ENCODE data around the gene SNTG2.

The SNTG2 gene

DNA sequence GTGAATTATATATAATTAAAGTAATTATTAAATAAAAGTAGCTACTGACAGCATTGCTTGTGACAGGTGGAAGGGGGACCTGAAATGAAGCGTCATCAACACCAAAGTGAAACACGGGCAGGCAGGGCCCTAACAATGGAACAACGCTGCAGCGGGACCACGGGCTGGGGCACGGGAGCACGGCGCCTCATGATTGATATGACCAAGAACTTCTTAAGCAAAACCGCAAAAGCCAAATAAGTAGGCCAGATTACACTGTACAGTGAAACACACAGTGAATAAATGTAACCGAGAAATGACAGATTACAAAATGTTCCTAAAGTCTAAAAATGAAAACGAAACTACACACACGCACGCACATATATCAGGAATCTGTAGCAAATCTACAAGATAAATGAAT lies 81.4 kb downstream of the SNTG2 start:
- Histone ChIP-seq H3K4me2 (ENCODE audit: low read depth, low read length, poor library complexity, severe bottlenecking) (no peak overlapping the region), H2AFZ (ENCODE audit: low read length) (no peak overlapping the region), H3K4me1 (ENCODE audit: insufficient read depth, low read length, poor library complexity, severe bottlenecking) (no peaks in the 10 kb centered on the region), H3K36me3 (ENCODE audit: insufficient read depth, low read length) (no peaks in the 10 kb centered on the region), H3F3A (ENCODE audit: low read depth) (no peaks in the 10 kb centered on the region), H3K79me2 (ENCODE audit: insufficient read depth, low read length) (no peaks in the 10 kb centered on the region), H3K9me2 (replicated peaks; ENCODE audit: low read depth, low read length) (no peaks in the 10 kb centered on the region), H3K27me3 (ENCODE audit: insufficient read depth, low read length, poor library complexity, severe bottlenecking) (no peaks in the 10 kb centered on the region), H3K4me3 (ENCODE audit: low read length, poor library complexity, severe bottlenecking) (no peak overlapping the region), H3K9me3 (ENCODE audit: insufficient read depth, low read depth, low read length) (no peaks in the 10 kb centered on the region), H3K9ac (ENCODE audit: low read depth, low read length, poor library complexity, severe bottlenecking) (no peak overlapping the region), H4K20me1 (ENCODE audit: insufficient read depth, low read length, poor library complexity, severe bottlenecking) (no peaks in the 10 kb centered on the region)
- TF ChIP-seq, protein P1, sequence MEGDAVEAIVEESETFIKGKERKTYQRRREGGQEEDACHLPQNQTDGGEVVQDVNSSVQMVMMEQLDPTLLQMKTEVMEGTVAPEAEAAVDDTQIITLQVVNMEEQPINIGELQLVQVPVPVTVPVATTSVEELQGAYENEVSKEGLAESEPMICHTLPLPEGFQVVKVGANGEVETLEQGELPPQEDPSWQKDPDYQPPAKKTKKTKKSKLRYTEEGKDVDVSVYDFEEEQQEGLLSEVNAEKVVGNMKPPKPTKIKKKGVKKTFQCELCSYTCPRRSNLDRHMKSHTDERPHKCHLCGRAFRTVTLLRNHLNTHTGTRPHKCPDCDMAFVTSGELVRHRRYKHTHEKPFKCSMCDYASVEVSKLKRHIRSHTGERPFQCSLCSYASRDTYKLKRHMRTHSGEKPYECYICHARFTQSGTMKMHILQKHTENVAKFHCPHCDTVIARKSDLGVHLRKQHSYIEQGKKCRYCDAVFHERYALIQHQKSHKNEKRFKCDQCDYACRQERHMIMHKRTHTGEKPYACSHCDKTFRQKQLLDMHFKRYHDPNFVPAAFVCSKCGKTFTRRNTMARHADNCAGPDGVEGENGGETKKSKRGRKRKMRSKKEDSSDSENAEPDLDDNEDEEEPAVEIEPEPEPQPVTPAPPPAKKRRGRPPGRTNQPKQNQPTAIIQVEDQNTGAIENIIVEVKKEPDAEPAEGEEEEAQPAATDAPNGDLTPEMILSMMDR (conservative IDR thresholded peaks at IDR 0.05; ENCODE audit: low read length) = no peak
- no peak for TF ChIP-seq EZH2phosphoT487 (IDR thresholded peaks at IDR 0.05; ENCODE audit: borderline replicate concordance)

DNA sequence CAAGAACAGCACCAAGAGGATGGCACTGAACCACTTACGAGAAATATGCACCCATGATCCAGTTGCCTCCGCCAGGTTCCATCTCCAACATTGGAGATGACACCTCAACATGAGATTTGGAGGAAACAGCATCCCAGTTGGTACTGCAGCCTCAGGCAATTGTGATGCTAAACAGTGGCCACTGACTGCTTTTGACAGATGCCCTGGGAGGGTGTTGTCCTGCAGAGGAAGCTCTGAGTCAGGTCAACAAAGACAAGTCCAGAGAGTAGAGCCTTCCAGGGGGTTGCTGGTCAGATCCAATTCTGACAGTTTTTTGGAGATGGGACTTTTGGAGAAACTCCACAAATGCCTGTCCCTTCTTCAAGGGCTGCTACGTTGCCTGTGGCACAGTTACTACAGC lies 82.4 kb downstream of the SNTG2 start:
- Histone ChIP-seq H2AFZ (ENCODE audit: low read length) (no peak overlapping the region), H3K4me1 (ENCODE audit: insufficient read depth, low read length, poor library complexity, severe bottlenecking) (no peaks in the 10 kb centered on the region), H3K36me3 (ENCODE audit: insufficient read depth, low read length) (no peaks in the 10 kb centered on the region), H3K79me2 (ENCODE audit: insufficient read depth, low read length) (no peaks in the 10 kb centered on the region), H3K4me2 (ENCODE audit: low read depth, low read length, poor library complexity, severe bottlenecking) (no peak overlapping the region), H3K27me3 (ENCODE audit: insufficient read depth, low read length, poor library complexity, severe bottlenecking) (no peaks in the 10 kb centered on the region), H4K20me1 (ENCODE audit: insufficient read depth, low read length, poor library complexity, severe bottlenecking) (no peaks in the 10 kb centered on the region), H3K9ac (ENCODE audit: low read depth, low read length, poor library complexity, severe bottlenecking) (no peak overlapping the region), H3K9me3 (ENCODE audit: insufficient read depth, low read depth, low read length) (no peaks in the 10 kb centered on the region), H3K9me2 (replicated peaks; ENCODE audit: low read depth, low read length) (no peaks in the 10 kb centered on the region), H3K4me3 (ENCODE audit: low read length, poor library complexity, severe bottlenecking) (no peak overlapping the region), H3F3A (ENCODE audit: low read depth) (no peaks in the 10 kb centered on the region)
- TF ChIP-seq, protein P1 (conservative IDR thresholded peaks at IDR 0.05; ENCODE audit: low read length) = no peak
- no peak for TF ChIP-seq EZH2phosphoT487 (IDR thresholded peaks at IDR 0.05; ENCODE audit: borderline replicate concordance)

DNA sequence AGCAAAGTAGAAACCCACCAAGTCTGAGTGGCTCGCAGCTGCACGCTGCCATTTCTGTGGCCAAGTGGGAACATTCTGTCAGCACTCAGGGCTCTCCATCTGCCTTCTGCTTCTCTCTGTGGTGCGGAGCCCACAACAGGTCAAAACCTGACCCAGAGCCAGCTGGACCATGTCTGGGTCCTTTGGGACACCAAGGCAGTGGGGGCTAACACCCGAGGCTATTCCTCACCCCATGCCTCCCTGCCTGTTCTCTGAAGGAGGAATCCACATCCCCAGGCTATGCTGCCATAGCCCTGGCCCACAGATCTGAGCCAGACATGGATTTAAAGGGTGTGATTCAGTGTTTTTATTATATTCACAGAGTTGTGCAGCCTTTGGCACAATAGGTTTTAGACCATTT lies 86.4 kb downstream of the SNTG2 start:
- H3K36me3 ChIP-seq (ENCODE audit: insufficient read depth, low read length) = no peaks in the 10 kb centered on the region
- no peak overlapping the region for H2AFZ ChIP-seq (ENCODE audit: low read length)
- H3K4me1 ChIP-seq (ENCODE audit: insufficient read depth, low read length, poor library complexity, severe bottlenecking) = no peaks in the 10 kb centered on the region
- H3K9me2 ChIP-seq (replicated peaks; ENCODE audit: low read depth, low read length) = no peaks in the 10 kb centered on the region
- no peaks in the 10 kb centered on the region for H3K9me3 ChIP-seq (ENCODE audit: insufficient read depth, low read depth, low read length)
- no peaks in the 10 kb centered on the region for H3F3A ChIP-seq (ENCODE audit: low read depth)
- H3K9ac ChIP-seq (ENCODE audit: low read depth, low read length, poor library complexity, severe bottlenecking) = no peak overlapping the region
- no peak overlapping the region for H3K4me2 ChIP-seq (ENCODE audit: low read depth, low read length, poor library complexity, severe bottlenecking)
- no peaks in the 10 kb centered on the region for H3K27me3 ChIP-seq (ENCODE audit: insufficient read depth, low read length, poor library complexity, severe bottlenecking)
- TF ChIP-seq EZH2phosphoT487 (IDR thresholded peaks at IDR 0.05; ENCODE audit: borderline replicate concordance) = no peak
- TF ChIP-seq, protein P1 (conservative IDR thresholded peaks at IDR 0.05; ENCODE audit: low read length) = no peak
- no peak overlapping the region for H3K4me3 ChIP-seq (ENCODE audit: low read length, poor library complexity, severe bottlenecking)
- H3K79me2 ChIP-seq (ENCODE audit: insufficient read depth, low read length) = no peaks in the 10 kb centered on the region
- H4K20me1 ChIP-seq (ENCODE audit: insufficient read depth, low read length, poor library complexity, severe bottlenecking) = no peaks in the 10 kb centered on the region
